ENCODE data around the gene C1orf174. TPM values are rescaled to one million over a fixed set of nuclear protein-coding genes. Genes with fewer than 3 reads are reported as not detected.

C1orf174 gene
- total RNA-seq, 1 experiment from 2014 or later, result 21.1 TPM

DNA sequence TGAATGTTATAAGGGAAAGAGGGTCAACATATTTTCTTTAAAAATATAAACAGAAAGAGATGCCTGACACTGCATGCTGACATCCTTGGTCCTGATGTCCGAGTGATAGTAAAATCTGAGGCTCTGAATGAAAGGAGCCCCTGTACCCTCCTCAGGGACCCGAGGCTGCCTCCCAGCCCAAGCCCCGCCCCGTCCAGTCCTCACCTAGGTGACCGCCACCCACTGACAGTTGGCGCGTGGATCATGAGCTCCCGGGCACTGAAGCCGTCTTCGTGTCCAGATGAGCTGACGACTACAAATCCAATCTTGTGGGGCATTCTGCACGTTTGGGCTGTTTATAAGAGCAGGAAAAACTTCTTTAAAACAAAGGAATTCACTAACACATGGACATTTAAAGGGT is 48.0 kb downstream of the C1orf174 start:
- Histone ChIP-seq H3K4ac (ENCODE audit: low read depth, low read length) (no peak overlapping the region), H3K79me1 (ENCODE audit: insufficient read depth, low read depth, low read length, poor library complexity, severe bottlenecking) (no peaks in the 10 kb centered on the region), H3K18ac (ENCODE audit: insufficient read length, low read depth, low read length) (no peak overlapping the region), H3K56ac (ENCODE audit: insufficient read length, low read depth, low read length) (no peak overlapping the region), H3K4me1 (ENCODE audit: insufficient read depth, low read length) (no peaks in the 10 kb centered on the region), H4K8ac (replicated peaks; ENCODE audit: insufficient read length, low read depth, low read length) (no peak overlapping the region), H3K14ac (ENCODE audit: insufficient read depth, low read length) (no peak overlapping the region), H2BK5ac (ENCODE audit: insufficient read length, low read length) (no peak overlapping the region), H3K23me2 (ENCODE audit: insufficient read length, low read depth, low read length, poor library complexity, severe bottlenecking) (no peaks in the 10 kb centered on the region), H2BK120ac (ENCODE audit: low read depth, low read length, poor library complexity, severe bottlenecking) (no peak overlapping the region), H4K91ac (ENCODE audit: insufficient read length, low read depth, low read length) (no peak overlapping the region), H3K79me2 (ENCODE audit: insufficient read depth, low read length) (0 out of 2 replicates have a peak, but pooled peaks cover 2% of the 10 kb centered on the region), H3K27ac (ENCODE audit: insufficient read length, low read depth, low read length) (no peak overlapping the region), H4K20me1 (ENCODE audit: control insufficient read depth, insufficient read depth, insufficient read length) (no peaks in the 10 kb centered on the region), H3T11ph (ENCODE audit: low read length) (no peak overlapping the region), H3K23ac (ENCODE audit: insufficient read length, low read depth, low read length) (no peak overlapping the region), H2AFZ (ENCODE audit: low read length) (no peak overlapping the region), H2BK15ac (ENCODE audit: low read depth, low read length) (no peak overlapping the region), H2BK12ac (ENCODE audit: insufficient read length, low read depth, low read length) (no peak overlapping the region), H3K4me2 (ENCODE audit: insufficient read depth, insufficient read length, low read length) (no peak overlapping the region), H3K9me3 (ENCODE audit: control insufficient read depth, low read depth, low read length) (no peaks in the 10 kb centered on the region), H3K9ac (ENCODE audit: extremely low read depth, insufficient read length, low read length) (no peak overlapping the region), H2BK20ac (ENCODE audit: low read depth, low read length, poor library complexity, severe bottlenecking) (no peak overlapping the region), H3K27me3 (ENCODE audit: insufficient read depth, low read length) (no peaks in the 10 kb centered on the region), H2AK5ac (ENCODE audit: insufficient read length, low read length) (no peak overlapping the region), H4K5ac (ENCODE audit: insufficient read length, low read depth, low read length) (no peak overlapping the region)
- Mint-ChIP-seq H3K27me3 (ENCODE audit: low read depth) (no peaks in the 10 kb centered on the region), H3K4me1 (peaks cover 4 to 7% of the 10 kb centered on the region in 2 experiments; a peak in 3 of 4 replicates), H3K36me3 (ENCODE audit: insufficient read depth in 1 of 3, low read depth in 3 of 3) (peaks cover 3 to 19% (median 16%) of the 10 kb centered on the region in 3 experiments; a peak in 6 of 7 replicates), H3K9me3 (no peaks in the 10 kb centered on the region), H3K27ac (no peak overlapping the region; a peak in 1 of 7 replicates), H3K4me3 (no peak overlapping the region)
- no CpG with 5 or more reads among the region's 12 CpGs for WGBS (ENCODE audit: extremely low coverage, insufficient read length, low lambda C conversion rate)
- TF ChIP-seq CTCF (conservative IDR thresholded peaks at IDR 0.05), result no peak
- no peak for DNase-seq
